ENCODE data around the gene URI1.
"Not testable (repeated sequence)": the region's sequence is repeated elsewhere in the genome, so short reads cannot be mapped to it uniquely, and the experiment has no call there.

Gene URI1

GRCh38 chr19:29965492-29965891 is 23.5 kb downstream of the URI1 start:
- in situ Hi-C loops (cut with MboI; ENCODE audit: low pct_unique_long_range_greater_than_20kb, low sequenced_read_pairs, unreplicated experiment) = no loop called here

GRCh38 chr19:29966142-29966541 is 24.1 kb downstream of the URI1 start:
- in situ Hi-C loops (cut with MboI; ENCODE audit: low pct_unique_long_range_greater_than_20kb, low sequenced_read_pairs, unreplicated experiment); DNase-seq (ENCODE audit: low spot score): not testable (repeated sequence)

More at GRCh38 chr19:29965492-29965891, 23.5 kb downstream of the URI1 start:
- no peak for DNase-seq (ENCODE audit: low spot score)
- no peak for TF ChIP-seq CTCF (IDR thresholded peaks at IDR 0.05; ENCODE audit: extremely low read depth, insufficient read depth, missing control alignments)

- in situ Hi-C loops (cut with MboI; ENCODE audit: low pct_unique_long_range_greater_than_20kb, low sequenced_read_pairs, unreplicated experiment) = no loop called here
These were observed 24.7 kb downstream of the URI1 start for GRCh38 chr19:29966588-29967249.

GRCh38 chr19:29967623-29968022 is 25.6 kb downstream of the URI1 start:
- TF ChIP-seq CTCF (IDR thresholded peaks at IDR 0.05; ENCODE audit: extremely low read depth, insufficient read depth, missing control alignments) = no peak
- no peak for DNase-seq (ENCODE audit: low spot score)
- in situ Hi-C loops (cut with MboI; ENCODE audit: low pct_unique_long_range_greater_than_20kb, low sequenced_read_pairs, unreplicated experiment) = no loop called here

More at GRCh38 chr19:29966588-29967249, 24.7 kb downstream of the URI1 start:
- no peak for DNase-seq (ENCODE audit: low spot score)
- TF ChIP-seq CTCF (IDR thresholded peaks at IDR 0.05; ENCODE audit: extremely low read depth, insufficient read depth, missing control alignments) = peak; percentile 29

- in situ Hi-C loops (cut with MboI; ENCODE audit: low pct_unique_long_range_greater_than_20kb, low sequenced_read_pairs, unreplicated experiment) = no loop called here
- DNase-seq (ENCODE audit: low spot score) = no peak
- no peak for TF ChIP-seq CTCF (IDR thresholded peaks at IDR 0.05; ENCODE audit: extremely low read depth, insufficient read depth, missing control alignments)
These were observed 27.9 kb downstream of the URI1 start for GRCh38 chr19:29969891-29970290.

- in situ Hi-C loops (cut with MboI; ENCODE audit: low pct_unique_long_range_greater_than_20kb, low sequenced_read_pairs, unreplicated experiment) = no loop called here
- no peak for DNase-seq (ENCODE audit: low spot score)
- TF ChIP-seq CTCF (IDR thresholded peaks at IDR 0.05; ENCODE audit: extremely low read depth, insufficient read depth, missing control alignments) = no peak
These were observed 29.0 kb downstream of the URI1 start for GRCh38 chr19:29971002-29971401.

GRCh38 chr19:29971648-29972047 is 29.6 kb downstream of the URI1 start:
- no peak for TF ChIP-seq CTCF (IDR thresholded peaks at IDR 0.05; ENCODE audit: extremely low read depth, insufficient read depth, missing control alignments)
- no peak for DNase-seq (ENCODE audit: low spot score)
- in situ Hi-C loops (cut with MboI; ENCODE audit: low pct_unique_long_range_greater_than_20kb, low sequenced_read_pairs, unreplicated experiment) = no loop called here

All from GM13977 (cell line).